ENCODE data around the gene NAGS.
"Not testable (repeated sequence)": the region's sequence is repeated elsewhere in the genome, so short reads cannot be mapped to it uniquely, and the experiment has no call there.

The NAGS gene

GRCh38 chr17:43994272-43995149 lies 9.9 kb upstream of the NAGS start:
- Mint-ChIP-seq H3K27ac (no peak overlapping the region), H3K9me3 (no peaks in the 10 kb centered on the region), H3K36me3 (no peaks in the 10 kb centered on the region), H3K4me3 (peak overlapping the region; percentile 56 to 66), H3K27me3 (peaks cover 18 to 26% of the 10 kb centered on the region in 2 donors), H3K4me1 (peaks cover 1 to 13% of the 10 kb centered on the region in 2 donors)
- ATAC-seq (replicated peaks), result peak; percentile 85 to 93
- DNase-seq, result peak; percentile 52

- no peak overlapping the region for H3K27ac Mint-ChIP-seq
- peaks cover 1 to 13% of the 10 kb centered on the region in 2 donors for H3K4me1 Mint-ChIP-seq
- H3K9me3 Mint-ChIP-seq, result no peaks in the 10 kb centered on the region
- H3K27me3 Mint-ChIP-seq, result peaks cover 20 to 26% of the 10 kb centered on the region in 2 donors
- H3K4me3 Mint-ChIP-seq, result peak overlapping the region; percentile 56 to 66
- ATAC-seq (replicated peaks) (no peak), DNase-seq (no peak)
- H3K36me3 Mint-ChIP-seq, result no peaks in the 10 kb centered on the region
Measured at GRCh38 chr17:43995150-43995471, 9.3 kb upstream of the NAGS start.

DNA sequence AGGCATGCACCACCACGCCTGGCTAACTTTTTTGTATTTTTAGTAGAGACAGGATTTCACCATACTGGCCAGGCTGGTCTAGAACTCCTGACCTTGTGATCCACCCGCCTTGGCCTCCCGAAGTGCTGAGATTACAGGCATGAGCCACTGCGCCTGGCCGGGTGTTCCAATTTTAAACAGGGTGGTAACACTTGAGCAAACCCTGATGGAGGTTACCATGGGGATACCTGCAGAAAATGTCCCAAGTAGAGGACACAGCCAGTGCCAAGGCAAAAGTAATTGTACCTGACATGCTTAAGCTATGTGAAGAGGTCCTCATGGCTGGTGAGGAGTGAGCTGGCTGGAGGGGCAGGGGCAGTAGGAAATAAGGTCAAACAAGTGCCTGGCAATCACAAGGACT lies 7.2 kb upstream of the NAGS start:
- H3K27me3 Mint-ChIP-seq, result peaks cover 23 to 28% of the 10 kb centered on the region in 2 donors
- not testable (repeated sequence) for DNase-seq; H3K4me3 Mint-ChIP-seq; H3K36me3 Mint-ChIP-seq; H3K27ac Mint-ChIP-seq; H3K9me3 Mint-ChIP-seq; ATAC-seq (replicated peaks)
- peaks cover 1 to 13% of the 10 kb centered on the region in 2 donors for H3K4me1 Mint-ChIP-seq

- ATAC-seq (replicated peaks), result no peak
- Mint-ChIP-seq H3K4me3 (no peak overlapping the region), H3K27me3 (peaks cover 25 to 28% of the 10 kb centered on the region in 2 donors), H3K9me3 (no peaks in the 10 kb centered on the region), H3K27ac (no peak overlapping the region), H3K36me3 (no peaks in the 10 kb centered on the region), H3K4me1 (peaks cover 1 to 13% of the 10 kb centered on the region in 2 donors)
- no peak for DNase-seq
Measured at GRCh38 chr17:43998552-43998951, 5.9 kb upstream of the NAGS start.

DNA sequence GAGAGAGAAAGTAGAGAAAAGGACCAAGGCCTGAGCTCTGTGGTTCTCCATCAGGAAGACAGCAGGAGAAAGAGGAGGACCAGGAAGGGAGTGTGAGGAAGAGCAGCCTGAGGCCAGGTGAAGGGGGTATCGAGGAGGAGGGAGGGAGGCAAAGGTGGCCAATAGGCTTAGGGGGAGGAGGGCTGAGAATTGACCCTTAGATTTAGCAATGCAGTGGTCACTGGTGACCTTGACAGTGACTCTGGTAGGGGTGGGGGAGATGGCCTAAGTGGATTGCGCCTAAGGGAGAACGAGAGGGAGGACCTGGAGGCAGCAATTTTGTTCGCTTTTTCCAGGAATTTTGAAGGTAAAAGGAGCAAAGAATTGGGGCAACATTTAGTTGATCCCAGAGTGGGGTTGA lies 5.4 kb upstream of the NAGS start:
- ATAC-seq (replicated peaks), result no peak
- no peaks in the 10 kb centered on the region for H3K9me3 Mint-ChIP-seq

DNA sequence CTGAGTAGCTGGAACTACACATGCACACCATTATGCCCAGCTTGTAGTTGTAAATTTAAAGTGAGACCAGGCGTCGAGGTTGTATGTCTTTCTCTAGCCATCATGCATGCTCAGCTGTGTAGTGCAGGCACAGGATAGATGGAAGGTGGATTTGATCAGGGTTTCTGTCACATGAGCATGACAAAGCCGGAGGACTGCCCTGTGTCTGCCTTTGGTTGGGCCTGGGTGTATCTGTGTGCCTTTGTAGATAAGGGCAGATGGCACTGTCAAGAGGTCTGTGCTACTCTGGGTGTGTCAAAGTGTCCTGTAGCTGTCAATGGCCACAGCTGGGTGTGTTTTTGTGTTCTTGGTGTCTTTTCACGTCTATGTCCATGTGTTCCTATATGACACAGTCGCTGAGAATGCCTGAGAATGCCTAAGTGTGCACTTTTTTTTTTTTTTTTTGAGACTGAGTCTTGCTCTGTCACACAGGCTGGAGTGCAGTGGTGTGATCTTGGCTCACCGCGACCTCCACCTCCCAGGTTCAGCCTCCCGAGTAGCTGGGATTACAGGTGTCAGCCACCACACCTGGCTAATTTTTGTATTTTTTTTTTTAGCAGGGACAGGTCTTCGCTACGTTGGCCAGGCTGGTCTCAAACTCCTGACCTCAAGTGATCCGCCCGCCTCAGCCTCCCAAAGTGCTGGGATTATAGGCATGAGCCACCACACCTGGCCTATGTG lies 4.1 kb upstream of the NAGS start:
- DNase-seq, result no peak
- no peak overlapping the region for H3K4me3 Mint-ChIP-seq
- H3K9me3 Mint-ChIP-seq, result no peaks in the 10 kb centered on the region
- H3K4me1 Mint-ChIP-seq, result peaks cover 3 to 6% of the 10 kb centered on the region in 2 donors
- H3K27me3 Mint-ChIP-seq, result peaks cover 28 to 36% of the 10 kb centered on the region in 2 donors
- no peak for ATAC-seq (replicated peaks)
- no peaks in the 10 kb centered on the region for H3K36me3 Mint-ChIP-seq
- no peak overlapping the region for H3K27ac Mint-ChIP-seq

More for the DNA sequence above, 5.4 kb upstream of the NAGS start:
- H3K27me3 Mint-ChIP-seq, result peaks cover 27 to 28% of the 10 kb centered on the region in 2 donors
- no peak overlapping the region for H3K27ac Mint-ChIP-seq
- H3K36me3 Mint-ChIP-seq, result no peaks in the 10 kb centered on the region
- H3K4me3 Mint-ChIP-seq, result no peak overlapping the region
- H3K4me1 Mint-ChIP-seq, result peaks cover 1 to 13% of the 10 kb centered on the region in 2 donors
- no peak for DNase-seq

DNA sequence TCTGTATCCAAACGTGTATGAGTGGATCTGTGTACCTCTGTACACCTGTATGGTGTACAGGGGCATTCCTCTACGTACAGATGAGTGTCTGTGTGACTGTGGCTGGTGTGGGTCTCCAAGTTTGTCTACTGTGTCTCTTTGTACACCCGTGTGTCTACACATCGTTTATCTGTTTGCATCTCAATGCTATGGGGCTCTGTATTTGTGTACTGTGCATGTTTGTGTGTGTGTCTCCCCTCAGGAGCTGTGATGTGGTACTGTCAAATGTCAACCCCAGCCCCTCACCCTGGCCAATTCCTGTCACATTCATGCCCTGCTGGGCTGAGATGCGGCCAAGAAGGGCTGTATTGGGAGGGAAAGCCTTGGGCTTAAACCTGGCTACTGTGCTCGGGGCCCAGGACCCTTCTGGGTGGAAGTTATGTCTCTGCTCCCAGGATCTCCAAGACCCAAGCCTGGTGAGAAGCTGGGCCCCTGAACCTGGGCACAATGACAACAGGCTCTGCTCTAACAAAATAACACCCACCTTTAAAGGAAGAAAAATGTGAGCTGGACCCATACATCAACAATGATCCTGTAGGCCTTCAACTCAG lies 3.5 kb upstream of the NAGS start:
- H3K4me3 Mint-ChIP-seq, result no peak overlapping the region
- no peak for DNase-seq
- H3K27me3 Mint-ChIP-seq, result peaks cover 30 to 40% of the 10 kb centered on the region in 2 donors
- peaks cover 5 to 10% of the 10 kb centered on the region in 2 donors for H3K4me1 Mint-ChIP-seq
- no peak overlapping the region for H3K27ac Mint-ChIP-seq
- ATAC-seq (replicated peaks), result no peak
- no peaks in the 10 kb centered on the region for H3K9me3 Mint-ChIP-seq
- no peaks in the 10 kb centered on the region for H3K36me3 Mint-ChIP-seq

DNA sequence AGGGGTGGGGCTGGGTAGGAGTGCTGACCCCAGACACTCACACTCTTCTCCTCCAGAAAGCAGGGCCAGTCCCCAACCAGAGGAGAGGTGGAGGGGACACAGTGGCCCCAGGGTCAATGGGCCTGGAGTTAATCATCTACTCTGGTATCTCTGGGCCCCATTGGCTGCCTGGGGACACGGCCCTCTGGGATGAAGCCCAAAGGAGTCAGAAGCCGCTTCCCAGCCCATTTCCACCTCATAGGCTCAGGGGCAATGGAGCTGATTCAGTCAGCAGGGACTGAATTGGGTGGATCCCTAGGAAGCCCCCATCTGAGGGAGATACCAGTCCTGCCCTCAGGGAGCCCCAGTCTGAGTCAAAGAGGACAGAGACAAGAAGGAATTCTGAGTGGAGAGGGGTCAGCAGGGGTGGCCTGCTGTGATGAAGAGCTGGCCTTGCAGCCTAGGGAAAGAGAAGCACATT lies 2.9 kb upstream of the NAGS start:
- Mint-ChIP-seq H3K27ac (no peak overlapping the region), H3K36me3 (no peaks in the 10 kb centered on the region), H3K27me3 (peaks cover 35 to 45% of the 10 kb centered on the region in 2 donors), H3K4me3 (no peak overlapping the region), H3K9me3 (no peaks in the 10 kb centered on the region), H3K4me1 (peaks cover 10 to 16% of the 10 kb centered on the region in 2 donors)
- DNase-seq (no peak), ATAC-seq (replicated peaks) (no peak)

DNA sequence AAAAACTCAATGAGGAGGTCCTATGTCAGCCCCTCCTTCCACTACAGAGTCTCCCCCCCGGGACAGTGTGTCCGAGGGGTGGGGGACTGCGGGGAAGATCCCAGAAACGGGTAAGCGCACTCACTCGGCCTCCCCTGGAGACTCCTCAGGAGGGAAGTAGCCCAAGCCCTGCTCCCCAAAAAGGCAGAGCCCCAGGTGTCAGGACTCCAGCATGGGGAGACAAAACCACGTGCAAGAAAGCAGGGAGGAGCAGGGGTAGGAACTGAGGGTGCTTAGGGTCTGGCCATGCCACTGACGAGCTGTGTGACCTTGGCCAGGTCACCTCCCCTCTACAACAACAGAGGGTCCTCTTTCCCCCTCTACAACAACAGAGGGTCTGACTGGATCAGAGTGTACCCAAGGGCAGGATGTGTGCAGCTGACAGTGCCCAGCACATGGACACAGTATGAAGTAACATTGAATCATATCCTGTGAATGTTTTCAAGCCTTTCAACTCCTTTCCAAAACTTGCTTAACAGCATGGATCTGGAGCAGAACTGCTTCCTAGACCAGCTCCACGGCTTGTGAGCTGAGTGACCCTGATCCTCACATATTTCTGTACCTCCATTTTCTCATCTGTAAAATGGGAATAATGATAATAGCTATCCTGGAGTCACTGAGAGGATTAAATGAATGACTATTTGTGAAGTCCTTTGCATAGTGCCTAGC lies 2.1 kb upstream of the NAGS start:
- no peaks in the 10 kb centered on the region for H3K9me3 Mint-ChIP-seq
- no peaks in the 10 kb centered on the region for H3K36me3 Mint-ChIP-seq
- H3K27me3 Mint-ChIP-seq, result peaks cover 35 to 45% of the 10 kb centered on the region in 2 donors
- H3K4me3 Mint-ChIP-seq, result no peak overlapping the region
- ATAC-seq (replicated peaks) (no peak), DNase-seq (no peak)
- peaks cover 14 to 24% of the 10 kb centered on the region in 2 donors for H3K4me1 Mint-ChIP-seq
- no peak overlapping the region for H3K27ac Mint-ChIP-seq

GRCh38 chr17:44004761-44005526 lies 522 bp downstream of the NAGS start:
- Mint-ChIP-seq H3K4me3 (peak overlapping the region; percentile 46 to 50), H3K9me3 (no peaks in the 10 kb centered on the region), H3K27me3 (peaks cover 25 to 30% of the 10 kb centered on the region in 2 donors), H3K36me3 (peaks cover 3 to 6% of the 10 kb centered on the region in 2 donors), H3K27ac (peak overlapping the region; percentile 71), H3K4me1 (peaks cover 24 to 36% of the 10 kb centered on the region in 2 donors)
- DNase-seq (no peak), ATAC-seq (replicated peaks) (no peak)

DNA sequence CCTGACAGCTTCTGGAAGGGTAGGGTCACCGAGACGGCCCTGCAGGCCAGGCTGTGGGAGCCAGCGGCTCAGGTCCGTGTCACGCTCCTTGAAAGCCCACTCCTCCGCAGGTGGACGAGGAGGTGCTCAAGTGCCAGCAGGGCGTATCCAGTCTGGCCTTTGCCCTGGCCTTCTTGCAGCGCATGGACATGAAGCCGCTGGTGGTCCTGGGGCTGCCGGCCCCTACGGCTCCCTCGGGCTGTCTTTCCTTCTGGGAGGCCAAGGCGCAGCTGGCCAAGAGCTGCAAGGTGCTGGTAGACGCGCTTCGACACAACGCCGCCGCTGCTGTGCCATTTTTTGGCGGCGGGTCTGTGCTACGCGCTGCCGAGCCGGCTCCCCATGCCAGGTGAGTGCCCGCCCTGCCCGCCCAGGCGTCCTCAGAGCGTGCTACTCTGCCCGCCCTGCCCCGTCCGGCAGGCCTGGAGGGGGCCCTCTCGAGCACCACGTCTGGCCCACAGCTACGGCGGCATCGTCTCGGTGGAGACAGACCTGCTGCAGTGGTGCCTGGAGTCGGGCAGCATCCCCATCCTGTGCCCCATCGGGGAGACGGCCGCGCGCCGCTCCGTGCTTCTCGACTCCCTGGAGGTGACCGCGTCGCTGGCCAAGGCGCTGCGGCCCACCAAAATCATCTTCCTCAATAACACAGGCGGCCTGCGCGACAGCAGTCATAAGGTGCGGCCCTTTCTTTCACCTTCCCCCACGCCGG lies 1.3 kb downstream of the NAGS start:
- H3K4me3 Mint-ChIP-seq, result peak overlapping the region; percentile 74 to 86
- ATAC-seq (replicated peaks) (peak; percentile 16 to 32), DNase-seq (no peak)
- H3K27me3 Mint-ChIP-seq, result peaks cover 25 to 30% of the 10 kb centered on the region in 2 donors
- H3K36me3 Mint-ChIP-seq, result peaks cover 9 to 10% of the 10 kb centered on the region in 2 donors
- H3K27ac Mint-ChIP-seq, result peak overlapping the region; percentile 94
- H3K4me1 Mint-ChIP-seq, result peaks cover 26 to 38% of the 10 kb centered on the region in 2 donors
- H3K9me3 Mint-ChIP-seq, result no peaks in the 10 kb centered on the region

GRCh38 chr17:44006272-44006597 lies 1.8 kb downstream of the NAGS start:
- no peak for DNase-seq
- Mint-ChIP-seq H3K9me3 (no peaks in the 10 kb centered on the region), H3K27ac (peak overlapping the region; percentile 94), H3K4me3 (peak overlapping the region; percentile 74 to 86), H3K4me1 (peaks cover 28 to 44% of the 10 kb centered on the region in 2 donors), H3K27me3 (peaks cover 25 to 30% of the 10 kb centered on the region in 2 donors), H3K36me3 (peaks cover 11 to 12% of the 10 kb centered on the region in 2 donors)
- ATAC-seq (replicated peaks), result peak; percentile 10 to 14
